Neural crest cell (in vitro differentiated cells): ENCODE results near the gene INO80E. TPM values are rescaled to one million over a fixed set of nuclear protein-coding genes. Genes with fewer than 3 reads are reported as not detected.
"Not testable (repeated sequence)": the region's sequence is repeated elsewhere in the genome, so short reads cannot be mapped to it uniquely, and the experiment has no call there.

Experiments used
- DNase-seq: peaks from one replicate; pipeline ENCODE4 v3.0.0; 2021; ENCODE audit warnings: low read depth, mixed read lengths, low spot score
- H3K27ac Mint-ChIP-seq: one replicate; pipeline ENCODE4 v1.8.0; 2021; ENCODE audit warnings: mild to moderate bottlenecking, mixed read lengths; ENCODE audit not compliant: unreplicated experiment
- H3K27me3 Mint-ChIP-seq: 2 replicates; pipeline ENCODE4 v1.8.0; 2021; ENCODE audit warnings: low read depth, mild to moderate bottlenecking, mixed read lengths
- H3K36me3 Mint-ChIP-seq: 2 replicates; pipeline ENCODE4 v1.8.0; 2021; ENCODE audit warnings: low read depth, mild to moderate bottlenecking, mixed read lengths
- H3K4me1 Mint-ChIP-seq: 2 replicates; pipeline ENCODE4 v1.8.0; 2021; ENCODE audit warnings: mixed read lengths
- H3K4me3 Mint-ChIP-seq: one replicate; pipeline ENCODE4 v1.8.0; 2021; ENCODE audit warnings: mild to moderate bottlenecking, mixed read lengths
- H3K9me3 Mint-ChIP-seq: 2 replicates; pipeline ENCODE4 v1.8.0; 2021; ENCODE audit warnings: mixed read lengths
- CTCF ChIP-seq: fragments of 200-600 bp; sonication (generic); conservative IDR thresholded peaks from 2 replicates; pipeline ENCODE4 v1.5.0; 2021; ENCODE audit warnings: antibody characterized with exemption, mild to moderate bottlenecking
- total RNA-seq: library from RNA; stranded (reverse); gene quantifications from 2 replicates; pipeline ENCODE4 v1.2.1, GENCODE V29; 2021

The INO80E gene
- total RNA-seq, 1 donor from 2014 or later: 88.6 TPM

GRCh38 chr16:30010844-30011713 lies 15.0 kb downstream of the INO80E start, which contains the start of gene DOC2A:
Gene DOC2A, minus strand, starts transcription at chr16:30011027. Its CDS starts 805 bp downstream, at chr16:30010222.
- peak within 1 kb of the TSS; percentile 87 for H3K4me3 Mint-ChIP-seq
- H3K4me1 Mint-ChIP-seq: peaks cover 5% of the 10 kb centered on the region
- H3K9me3 Mint-ChIP-seq: no peaks in the 10 kb centered on the region
- no peak for TF ChIP-seq CTCF
- DNase-seq: peak; percentile 48
- H3K27ac Mint-ChIP-seq: peak within 1 kb of the TSS; percentile 27
- no peaks in the 10 kb centered on the region for H3K36me3 Mint-ChIP-seq
- peaks cover 22% of the 10 kb centered on the region for H3K27me3 Mint-ChIP-seq

GRCh38 chr16:30011714-30012504 lies 15.9 kb downstream of the INO80E start:
- Mint-ChIP-seq H3K27me3 (peaks cover 22% of the 10 kb centered on the region), H3K4me3 (peak overlapping the region; percentile 87), H3K36me3 (no peaks in the 10 kb centered on the region), H3K4me1 (peaks cover 5% of the 10 kb centered on the region), H3K27ac (peak overlapping the region; percentile 64), H3K9me3 (no peaks in the 10 kb centered on the region)
- no peak for DNase-seq
- TF ChIP-seq CTCF: no peak

- Mint-ChIP-seq H3K4me3 (peak overlapping the region; percentile 87), H3K27me3 (peaks cover 22% of the 10 kb centered on the region)
- H3K27ac Mint-ChIP-seq, H3K9me3 Mint-ChIP-seq, DNase-seq, H3K36me3 Mint-ChIP-seq, H3K4me1 Mint-ChIP-seq: not testable (repeated sequence)
These were observed 16.6 kb downstream of the INO80E start for GRCh38 chr16:30012598-30012997.

GRCh38 chr16:30015450-30015849 lies 19.4 kb downstream of the INO80E start:
- H3K4me1 Mint-ChIP-seq, H3K27ac Mint-ChIP-seq, H3K9me3 Mint-ChIP-seq, H3K36me3 Mint-ChIP-seq, DNase-seq: not testable (repeated sequence)
- Mint-ChIP-seq H3K4me3 (peak overlapping the region; percentile 44), H3K27me3 (peaks cover 17% of the 10 kb centered on the region)

- no peak for TF ChIP-seq CTCF
- Mint-ChIP-seq H3K4me3 (no peak overlapping the region), H3K27me3 (peaks cover 13% of the 10 kb centered on the region), H3K36me3 (no peaks in the 10 kb centered on the region), H3K27ac (no peak overlapping the region), H3K9me3 (no peaks in the 10 kb centered on the region), H3K4me1 (peaks cover 9% of the 10 kb centered on the region)
- no peak for DNase-seq
These were observed 20.7 kb downstream of the INO80E start for GRCh38 chr16:30016555-30017276.

GRCh38 chr16:30017277-30017656 lies 21.2 kb downstream of the INO80E start:
- no peak for TF ChIP-seq CTCF
- H3K27ac Mint-ChIP-seq: no peak overlapping the region
- no peak overlapping the region for H3K4me3 Mint-ChIP-seq
- peaks cover 8% of the 10 kb centered on the region for H3K27me3 Mint-ChIP-seq
- DNase-seq: no peak
- H3K36me3 Mint-ChIP-seq: no peaks in the 10 kb centered on the region
- peaks cover 5% of the 10 kb centered on the region for H3K4me1 Mint-ChIP-seq
- H3K9me3 Mint-ChIP-seq: no peaks in the 10 kb centered on the region

- not testable (repeated sequence) for H3K9me3 Mint-ChIP-seq, H3K36me3 Mint-ChIP-seq, H3K27me3 Mint-ChIP-seq, DNase-seq, H3K4me1 Mint-ChIP-seq, H3K27ac Mint-ChIP-seq, H3K4me3 Mint-ChIP-seq
These were observed 21.9 kb downstream of the INO80E start for GRCh38 chr16:30017937-30018336.
